Heart left ventricle (tissue), 16 donors: Measurements from ENCODE around the gene ANKRD37. TPM values are rescaled to one million over a fixed set of nuclear protein-coding genes. Genes with fewer than 3 reads are reported as not detected.

Experiments
- ATAC-seq, 4 donors: fragments of 200-7000 bp; cut with Tn5 transposase; one replicate each; pipeline ENCODE4 v1.9.1; 2020 to 2022; ENCODE audit warnings: moderate library complexity in 4 of 4, mild to moderate bottlenecking in 3 of 4, moderate number of reproducible peaks in 1 of 4
- DNase-seq, 5 donors: peaks; one replicate each; pipeline ENCODE4 v3.0.0-alpha.2; 2020
- H3K27ac ChIP-seq, 12 donors: fragments of 200-600 bp; sonication (generic) in 4 of 12; one replicate each; pipeline versions ENCODE4 v1.5.0 to v1.8.0; 2016 to 2022; ENCODE audit warnings: mild to moderate bottlenecking in 2 of 12
- H3K27me3 ChIP-seq, 9 donors: fragments of 200-600 bp; sonication (generic) in 2 of 9; one replicate each; pipeline versions ENCODE4 v1.5.1 to v1.8.0; 2016 to 2022; ENCODE audit warnings: mild to moderate bottlenecking in 3 of 9
- H3K36me3 ChIP-seq, 9 donors: fragments of 200-600 bp; sonication (generic) in 2 of 9; one replicate each; pipeline versions ENCODE4 v1.5.0 to v1.8.0; 2018 to 2022; ENCODE audit warnings: mild to moderate bottlenecking in 2 of 9
- H3K4me1 ChIP-seq, 12 donors: fragments of 200-600 bp; sonication (generic) in 4 of 12; one replicate each; pipeline versions ENCODE4 v1.5.0 to v1.8.0; 2016 to 2022; ENCODE audit warnings: mild to moderate bottlenecking in 3 of 12
- H3K4me3 ChIP-seq, 12 donors: fragments of 200-600 bp; sonication (generic) in 4 of 12; one replicate each; pipeline versions ENCODE4 v1.5.0 to v1.8.0; 2017 to 2022; ENCODE audit warnings: mild to moderate bottlenecking in 9 of 12, moderate library complexity in 4 of 12
- H3K9me3 ChIP-seq, 12 donors: fragments of 200-600 bp; sonication (generic) in 4 of 12; one replicate each; pipeline versions ENCODE4 v1.5.0 to v1.8.0; 2016 to 2022; ENCODE audit warnings: mild to moderate bottlenecking in 1 of 12
- CTCF ChIP-seq, 12 donors: fragments of 200-600 bp; sonication (generic) in 4 of 12; IDR thresholded peaks; one replicate each; pipeline versions ENCODE4 v1.5.0 to v1.8.0; 2018 to 2022; ENCODE audit warnings: antibody characterized with exemption in 12 of 12, mild to moderate bottlenecking in 5 of 12
- POLR2A ChIP-seq, 2 donors: fragments of 450-650 bp; IDR thresholded peaks; one replicate each; pipeline ENCODE4 v1.6.1; 2017; ENCODE audit warnings: antibody characterized with exemption in 2 of 2, mild to moderate bottlenecking in 2 of 2, moderate library complexity in 2 of 2
- WGBS, 4 donors: extraction: QIAGEN DNeasy Blood & Tissue Kit in 2 of 4; methylation state at CpG; one replicate each; pipeline versions ENCODE4 v1.1.5 to v1.1.7; 2013 to 2018; 5-methylcytosine and 5-hydroxymethylcytosine counted together
- intact Hi-C, 10 donors: fragments of 100-400 bp; cut with DNase I; formaldehyde crosslinking; loops; one replicate each; pipeline versions ENCODE4 v1.11.1 to v1.14.2; 2022
- polyA plus RNA-seq, 2 donors: library from polyadenylated mRNA; stranded (reverse); fragments of 200-250 nt; gene quantifications; one replicate each; pipeline ENCODE4 v1.2.3, GENCODE V29; 2013
- total RNA-seq, 9 donors: library from RNA; depleted of rRNA in 2 of 9; stranded (reverse); fragments of >200 nt in 2 of 9; fragmentation: NEBNext Ultra II Directional in 3 of 9; extraction: Animal tissue kit (Norgen Biotek cat#: 25700) in 3 of 9; gene quantifications; one replicate each; pipeline versions ENCODE4 v1.1.0 to v1.2.4, GENCODE V29; 2016 to 2023
- donor health status: ischemic (EF 13 %, LVEDD 7.1; RV severe dilation, severe dysfunction).
- donor health status: healthy with polysubstance abuse.
- donor health status: DM: no; HTN: yes; CAD: no.
- donor health status: DM: no; HTN: no; CAD: no.
- donor health status: ischemic (EF 25% LVEDD 6.9; RV normal size, moderate dysfunction).
- donor health status: ischemic (EF 25% LVEDD 5.7; RV mildly dilated, moderate dysfunction).
- donor health status: healthy.
- donor health status: DM: yes; HTN: yes; CAD: no.
- donor health status: ischemic (EF 35%, LVEDD 5.7; RV mildly dilated, moderate dysfunction).
- donor health status: nonischemic (EF 11% LVEDD 7.7; RV severe dilation, severe dysfunction).
- donor health status: DM: yes; HTN: yes; CAD: no.
- donor health status: PGD.
- donor health status: ischemic (EF 29% LVEDD 5.4; RV normal size, mild dysfunction).
- donor health status: nonischemic (EF 23%, LVEDD 6.1; RV moderate dilation, normal function).

Gene ANKRD37
- total and polyA plus RNA-seq, 11 donors = 8.4 to 30.6 (median 12.2) TPM

DNA sequence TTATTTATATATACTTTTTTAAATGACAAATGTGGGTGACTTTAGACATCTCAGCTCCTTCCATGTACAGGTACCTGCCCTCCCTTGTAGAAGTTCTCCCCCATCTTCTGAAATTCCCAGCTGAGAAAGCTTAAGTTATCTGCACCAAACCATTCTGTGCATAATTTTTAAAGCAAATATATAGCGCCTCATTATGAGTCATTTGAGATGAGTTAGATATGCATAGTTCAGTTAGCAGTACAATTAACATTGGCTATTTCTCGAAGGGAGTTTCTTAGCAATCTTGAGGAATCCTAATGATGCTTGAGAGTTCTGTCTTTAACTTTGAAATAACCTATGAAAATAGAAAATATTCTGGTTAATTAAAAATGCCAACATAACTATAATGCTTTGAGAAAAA lies 48.6 kb downstream of the ANKRD37 start:
- Histone ChIP-seq H3K4me1 (no peaks in the 10 kb centered on the region), H3K36me3 (no peaks in the 10 kb centered on the region), H3K27me3 (no peaks in the 10 kb centered on the region), H3K4me3 (no peak overlapping the region), H3K9me3 (no peaks in the 10 kb centered on the region), H3K27ac (no peak overlapping the region)
- intact Hi-C loops = no loop called here
- DNase-seq (no peak), ATAC-seq (no peak)
- TF ChIP-seq CTCF (IDR thresholded peaks at IDR 0.05) = no peak
- no peak for TF ChIP-seq POLR2A (IDR thresholded peaks at IDR 0.05)
- WGBS, 4 donors = 94 to 95% (median 94%) methylated on average over 2 of the region's 2 CpGs

Other genes starting within 250 kb of the ANKRD37 start
- 10 to 100 TPM in 8 of 9 donors, 1 to 10 TPM in 1; 9.7 to 22.7 (median 14.5) TPM for gene CFAP97, start 192.8 kb upstream of the ANKRD37 start, total RNA-seq
- 1 to 10 TPM; 2.0 to 7.5 TPM for gene CFAP97, start 192.8 kb upstream of the ANKRD37 start, polyA plus RNA-seq
- 10 to 100 TPM in 5 of 9 donors, 1 to 10 TPM in 4; 7.5 to 12.4 (median 10.7) TPM for gene SNX25, start 187.2 kb upstream of the ANKRD37 start, total RNA-seq
- 10 to 100 TPM in 1 of 2 donors, 1 to 10 TPM in 1; 3.1 to 10.1 TPM for gene SNX25, start 187.2 kb upstream of the ANKRD37 start, polyA plus RNA-seq
- gene LRP2BP, start 917 bp upstream of the ANKRD37 start, total RNA-seq = 1 to 10 TPM in 8 of 9 donors, under 1 TPM in 1; 0.80 to 3.5 (median 1.3) TPM
- 1 to 10 TPM in 1 of 2 donors, under 1 TPM in 1; 0.62 to 1.2 TPM for gene LRP2BP, start 917 bp upstream of the ANKRD37 start, polyA plus RNA-seq
- gene UFSP2, start 29.1 kb downstream of the ANKRD37 start, total RNA-seq = 10 to 100 TPM; 25.2 to 52.4 (median 35.1) TPM
- 10 to 100 TPM; 17.7 to 35.0 TPM for gene UFSP2, start 29.1 kb downstream of the ANKRD37 start, polyA plus RNA-seq
- gene CCDC110, start 74.9 kb downstream of the ANKRD37 start, total RNA-seq = 1 to 10 TPM in 5 of 9 donors, under 1 TPM in 4; 0.62 to 2.6 (median 1.1) TPM
- under 1 TPM; 0.19 to 0.55 TPM for gene CCDC110, start 74.9 kb downstream of the ANKRD37 start, polyA plus RNA-seq
- gene PDLIM3, start 138.7 kb downstream of the ANKRD37 start, total RNA-seq = 1,000 to 10,000 TPM in 1 of 9 donors, 100 to 1,000 TPM in 8; 111 to 1,156 (median 246) TPM
- 100 to 1,000 TPM; 187 to 367 TPM for gene PDLIM3, start 138.7 kb downstream of the ANKRD37 start, polyA plus RNA-seq